CD4-positive, alpha-beta T cell (primary cell): ENCODE results near the gene ERP27. TPM values are rescaled to one million over a fixed set of nuclear protein-coding genes. Genes with fewer than 3 reads are reported as not detected.

ENCODE experiments used
- ATAC-seq: fragments of 200-7000 bp; cut with Tn5 transposase; one replicate; pipeline ENCODE4 v1.10.0; 2022; ENCODE audit warnings: mild to moderate bottlenecking; ENCODE audit not compliant: poor library complexity
- CTCF ChIA-PET: fragments of 350-600 bp; sonication (Branson Sonifier 250); formaldehyde crosslinking; loops from one replicate; lab custom pipeline; 2021; ENCODE audit warnings: antibody characterized with exemption, inconsistent platforms; lab: Charles Lee
- POLR2A ChIA-PET: fragments of 350-600 bp; sonication (Branson Sonifier 250); formaldehyde crosslinking; loops from one replicate; lab custom pipeline; 2021; ENCODE audit warnings: antibody characterized with exemption, inconsistent platforms; lab: Charles Lee
- DNase-seq, 14 experiments: peaks; one replicate each; pipeline ENCODE4 v3.0.0-alpha.2; 2013 to 2020; ENCODE audit warnings: mixed read lengths in 2 of 14
- H3K27ac ChIP-seq, 2 donors: one replicate each; pipeline versions ENCODE4 v1.5.1 to v1.7.0; 2013; ENCODE audit warnings: low read length in 2 of 2, low read depth in 1 of 2, mild to moderate bottlenecking in 1 of 2
- H3K27me3 ChIP-seq, 2 experiments: 1 replicate in 1 of 2; 2 replicates in 1 of 2; pipeline versions ENCODE4 v1.6.1 to v1.7.0; 2013; ENCODE audit warnings: low read length in 2 of 2, control low read depth in 1 of 2, mild to moderate bottlenecking in 1 of 2, moderate library complexity in 1 of 2; ENCODE audit not compliant: insufficient read depth in 2 of 2, control insufficient read depth in 1 of 2
- H3K36me3 ChIP-seq: one replicate; pipeline ENCODE4 v1.6.1; 2013; ENCODE audit warnings: low read length, control low read depth; ENCODE audit not compliant: insufficient read depth
- H3K4me1 ChIP-seq: one replicate; pipeline ENCODE4 v1.6.1; 2013; ENCODE audit warnings: low read length, control low read depth; ENCODE audit not compliant: insufficient read depth
- H3K4me3 ChIP-seq: one replicate; pipeline ENCODE4 v1.5.1; 2013; ENCODE audit warnings: mild to moderate bottlenecking, low read length, moderate library complexity
- H3K9me3 ChIP-seq, 2 experiments: 1 replicate in 1 of 2; 2 replicates in 1 of 2; pipeline versions ENCODE4 v1.6.1 to v1.7.0; 2013; ENCODE audit warnings: low read length in 2 of 2, mild to moderate bottlenecking in 2 of 2, control low read depth in 1 of 2, moderate library complexity in 1 of 2; ENCODE audit not compliant: control insufficient read depth in 1 of 2, insufficient read depth in 1 of 2
- H3K27ac Mint-ChIP-seq: one replicate; pipeline ENCODE4 v1.8.0; 2020; ENCODE audit warnings: mixed read lengths
- H3K27me3 Mint-ChIP-seq: one replicate; pipeline ENCODE4 v1.8.0; 2021; ENCODE audit warnings: mixed read lengths
- H3K36me3 Mint-ChIP-seq: one replicate; pipeline ENCODE4 v1.8.0; 2021; ENCODE audit warnings: low read depth, mixed read lengths
- H3K4me1 Mint-ChIP-seq: one replicate; pipeline ENCODE4 v1.8.0; 2021; ENCODE audit warnings: low read depth, mixed read lengths
- H3K4me3 Mint-ChIP-seq: one replicate; pipeline ENCODE4 v1.8.0; 2020; ENCODE audit warnings: mild to moderate bottlenecking, mixed read lengths
- H3K9me3 Mint-ChIP-seq: one replicate; pipeline ENCODE4 v1.8.0; 2020; ENCODE audit warnings: mixed read lengths
- intact Hi-C, 2 experiments: fragments of 100-400 bp; cut with DNase I in 1 of 2; cut with micrococcal nuclease in 1 of 2; formaldehyde crosslinking; loops; one replicate each; pipeline versions ENCODE4 v1.15.1 to v1.9.0; 2023 to 2025; cut with DNase I, micrococcal nuclease
- total RNA-seq, 174 experiments: library from RNA in 2 of 174; stranded (reverse) in 2 of 174; gene quantifications; one replicate each; pipeline ENCODE4 v1.2.3 and lab custom pipeline; 2021 to 2026
- TF ChIP-seq, protein P1 (sequence below): fragments of 200-600 bp; IDR thresholded peaks from one replicate; pipeline ENCODE4 v1.8.0; 2022; ENCODE audit warnings: antibody characterized with exemption, mild to moderate bottlenecking

The ERP27 gene
- total RNA-seq, 2 experiments from 2014 or later = 16.2 to 17.1 TPM

DNA sequence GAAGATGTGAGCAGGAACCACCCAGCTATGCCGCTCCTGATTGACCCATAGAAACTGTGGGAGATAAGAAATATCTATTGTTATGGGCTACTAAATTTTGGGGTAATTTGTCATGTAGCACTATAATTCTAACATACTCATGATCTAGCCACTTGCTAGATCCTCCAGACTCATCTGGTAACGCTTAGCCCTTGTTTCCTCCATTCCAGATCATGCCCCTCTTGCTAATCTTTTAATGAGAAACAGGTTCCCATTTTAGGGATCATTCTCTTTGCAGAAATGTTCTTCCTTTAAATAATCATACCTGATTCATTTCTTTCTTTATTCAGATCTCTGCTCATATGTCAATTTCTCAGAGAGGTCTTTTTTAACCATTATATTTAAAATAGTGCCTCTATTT is 26.9 kb upstream of the ERP27 start:
- H3K9me3 ChIP-seq = no peaks in the 10 kb centered on the region
- H3K27me3 ChIP-seq = no peaks in the 10 kb centered on the region
- DNase-seq (no peak), ATAC-seq (no peak)
- TF ChIP-seq, protein P1, sequence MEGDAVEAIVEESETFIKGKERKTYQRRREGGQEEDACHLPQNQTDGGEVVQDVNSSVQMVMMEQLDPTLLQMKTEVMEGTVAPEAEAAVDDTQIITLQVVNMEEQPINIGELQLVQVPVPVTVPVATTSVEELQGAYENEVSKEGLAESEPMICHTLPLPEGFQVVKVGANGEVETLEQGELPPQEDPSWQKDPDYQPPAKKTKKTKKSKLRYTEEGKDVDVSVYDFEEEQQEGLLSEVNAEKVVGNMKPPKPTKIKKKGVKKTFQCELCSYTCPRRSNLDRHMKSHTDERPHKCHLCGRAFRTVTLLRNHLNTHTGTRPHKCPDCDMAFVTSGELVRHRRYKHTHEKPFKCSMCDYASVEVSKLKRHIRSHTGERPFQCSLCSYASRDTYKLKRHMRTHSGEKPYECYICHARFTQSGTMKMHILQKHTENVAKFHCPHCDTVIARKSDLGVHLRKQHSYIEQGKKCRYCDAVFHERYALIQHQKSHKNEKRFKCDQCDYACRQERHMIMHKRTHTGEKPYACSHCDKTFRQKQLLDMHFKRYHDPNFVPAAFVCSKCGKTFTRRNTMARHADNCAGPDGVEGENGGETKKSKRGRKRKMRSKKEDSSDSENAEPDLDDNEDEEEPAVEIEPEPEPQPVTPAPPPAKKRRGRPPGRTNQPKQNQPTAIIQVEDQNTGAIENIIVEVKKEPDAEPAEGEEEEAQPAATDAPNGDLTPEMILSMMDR = no peak
- H3K36me3 Mint-ChIP-seq = peaks cover 13% of the 10 kb centered on the region
- H3K4me3 ChIP-seq = no peak overlapping the region
- no peaks in the 10 kb centered on the region for H3K9me3 Mint-ChIP-seq
- H3K27me3 Mint-ChIP-seq = no peaks in the 10 kb centered on the region
- peaks cover 26% of the 10 kb centered on the region for H3K4me1 ChIP-seq
- peak overlapping the region; percentile 94 for H3K27ac Mint-ChIP-seq
- ChIA-PET CTCF (interaction anchor here (4.3 kb wide), 1 partner anchor 30 kb away, joined by 12 read pairs; no protein-coding TSS in a partner anchor), POLR2A (interaction anchor here (1.1 to 6.9 kb wide), 3 partner anchors 24 to 194 kb away, joined by 3 to 74 read pairs (median 6); a partner anchor contains a TSS)
- intact Hi-C loops = loop anchor here in 1 of 2 experiments (2.0 kb wide), 1 partner anchor 28 kb away; no protein-coding TSS in a partner anchor
- H3K4me1 Mint-ChIP-seq = peaks cover 77% of the 10 kb centered on the region
- no peaks in the 10 kb centered on the region for H3K36me3 ChIP-seq
- peak overlapping the region in 1 of 2 donors; percentile 89 for H3K27ac ChIP-seq
- no peak overlapping the region for H3K4me3 Mint-ChIP-seq

- H3K27ac Mint-ChIP-seq = peak overlapping the region; percentile 94
- H3K27ac ChIP-seq = peak overlapping the region in 1 of 2 donors; percentile 89
- no peak overlapping the region for H3K4me3 Mint-ChIP-seq
- peaks cover 21% of the 10 kb centered on the region for H3K36me3 Mint-ChIP-seq
- ATAC-seq (no peak), DNase-seq (no peak)
- H3K27me3 ChIP-seq = no peaks in the 10 kb centered on the region
- H3K9me3 ChIP-seq = no peaks in the 10 kb centered on the region
- ChIA-PET CTCF (interaction anchor here (4.3 kb wide), 1 partner anchor 31 kb away, joined by 12 read pairs; no protein-coding TSS in a partner anchor), POLR2A (interaction anchor here (1.1 to 6.9 kb wide), 3 partner anchors 24 to 194 kb away, joined by 3 to 74 read pairs (median 6); a partner anchor contains a TSS)
- H3K4me1 Mint-ChIP-seq = peaks cover 72% of the 10 kb centered on the region
- H3K9me3 Mint-ChIP-seq = no peaks in the 10 kb centered on the region
- peaks cover 26% of the 10 kb centered on the region for H3K4me1 ChIP-seq
- H3K4me3 ChIP-seq = no peak overlapping the region
- TF ChIP-seq, protein P1 = no peak
- peaks cover 6% of the 10 kb centered on the region for H3K36me3 ChIP-seq
- intact Hi-C loops = loop anchor here (2.0 to 5.0 kb wide), 3 partner anchors 28 to 597 kb away; partner anchors contain the start of genes C12orf60 (in 2 of the 2), WBP11 (in 2 of the 2) and ATF7IP (in 1 of the 2)
- no peaks in the 10 kb centered on the region for H3K27me3 Mint-ChIP-seq
Observed at GRCh38 chr12:14964406-14964805, 26.1 kb upstream of the ERP27 start.

GRCh38 chr12:14963520-14963919 is 25.2 kb upstream of the ERP27 start:
- Mint-ChIP-seq H3K36me3 (peaks cover 30% of the 10 kb centered on the region), H3K4me1 (peaks cover 69% of the 10 kb centered on the region), H3K27ac (peak overlapping the region; percentile 94), H3K4me3 (peak overlapping the region; percentile 27), H3K9me3 (no peaks in the 10 kb centered on the region), H3K27me3 (no peaks in the 10 kb centered on the region)
- DNase-seq (no peak), ATAC-seq (no peak)
- POLR2A ChIA-PET = interaction anchor here (6.9 to 8.5 kb wide), 2 partner anchors 17 to 31 kb away, joined by 74 to 104 read pairs; no protein-coding TSS in a partner anchor
- Histone ChIP-seq H3K4me1 (peaks cover 29% of the 10 kb centered on the region), H3K4me3 (no peak overlapping the region), H3K36me3 (peaks cover 6% of the 10 kb centered on the region), H3K9me3 (no peaks in the 10 kb centered on the region), H3K27ac (peak overlapping the region; percentile 89 to 90), H3K27me3 (no peaks in the 10 kb centered on the region)
- TF ChIP-seq, protein P1 = no peak
- intact Hi-C loops = loop anchor here (5.0 kb wide), 2 partner anchors 161 to 596 kb away; partner anchors contain the start of genes C12orf60 (in 2 of the 2), WBP11 (in 2 of the 2) and ATF7IP (in 1 of the 2)
- CTCF ChIA-PET = interaction anchor here (1.3 to 4.3 kb wide), 3 partner anchors 9 to 193 kb away, joined by 3 to 12 read pairs (median 4); partner anchors contain the start of gene PDE6H
